Epidermal melanocyte (primary cell): ENCODE results near the gene CELF3.
"Not testable (repeated sequence)": the region's sequence is repeated elsewhere in the genome, so short reads cannot be mapped to it uniquely, and the experiment has no call there.

Experiments used
- DNase-seq: peaks from one replicate; pipeline ENCODE4 v3.0.0; 2011; ENCODE audit warnings: low spot score; ENCODE audit not compliant: insufficient read length

CELF3 gene

DNA sequence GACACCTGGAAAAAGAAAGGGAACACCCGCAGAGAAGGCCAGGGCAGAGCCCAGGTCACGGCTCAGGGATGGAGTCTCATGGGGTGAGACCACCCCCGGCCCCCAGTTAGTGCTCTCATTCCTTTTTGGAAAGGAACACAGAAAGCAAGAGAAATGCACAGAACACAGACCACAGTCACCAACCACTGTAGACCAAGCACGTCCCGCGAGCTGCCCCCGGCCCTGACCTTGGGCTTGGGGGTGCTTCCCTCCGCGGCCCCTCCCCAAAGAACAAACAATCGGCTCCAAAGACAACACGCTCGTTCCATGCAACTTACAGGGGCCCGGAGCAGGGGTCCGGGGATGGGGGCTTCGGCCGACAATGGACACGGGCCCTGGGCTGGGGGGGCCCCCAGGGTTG lies 12.8 kb downstream of the CELF3 start:
- DNase-seq, result no peak

DNA sequence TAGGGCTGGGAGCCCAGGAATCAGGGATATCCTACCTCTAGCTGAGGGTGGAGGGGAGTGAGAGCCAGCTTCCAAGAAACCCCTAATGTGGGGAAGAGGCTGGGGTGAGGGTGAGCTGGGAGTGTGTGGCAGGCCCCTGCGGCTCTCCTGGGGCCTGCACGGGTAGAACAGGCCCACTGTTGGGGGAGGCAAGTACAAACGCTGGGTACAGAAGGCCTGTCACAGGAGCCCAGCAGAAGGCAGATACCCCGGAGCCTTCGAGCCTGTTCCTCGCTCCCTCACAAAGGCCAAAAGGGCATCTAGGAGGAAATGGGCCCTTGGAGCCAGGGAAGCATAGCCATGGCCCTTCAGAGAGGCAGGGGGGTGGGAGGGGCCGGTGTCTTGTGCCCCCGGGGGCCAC lies 13.7 kb downstream of the CELF3 start:
- DNase-seq, result no peak

DNA sequence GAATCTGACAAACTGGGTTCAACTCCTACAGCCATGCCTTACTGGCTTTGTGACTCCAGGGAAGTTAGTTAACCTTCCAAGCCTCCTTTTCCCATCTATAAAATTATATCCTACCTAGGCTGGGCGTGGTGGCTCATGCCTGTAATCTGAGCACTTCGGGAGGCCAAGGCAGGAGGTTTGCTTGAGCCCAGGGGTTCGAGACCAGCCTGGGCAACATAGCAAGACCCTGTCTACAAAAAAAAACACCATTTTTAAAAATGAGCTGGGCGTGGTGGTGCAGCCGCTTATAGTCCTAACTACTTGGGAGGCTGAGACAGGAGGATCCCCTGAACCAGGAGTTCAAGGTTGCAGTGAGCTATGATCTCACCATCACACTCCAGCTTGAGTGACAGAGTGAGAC lies 15.1 kb downstream of the CELF3 start:
- DNase-seq, result no peak

DNA sequence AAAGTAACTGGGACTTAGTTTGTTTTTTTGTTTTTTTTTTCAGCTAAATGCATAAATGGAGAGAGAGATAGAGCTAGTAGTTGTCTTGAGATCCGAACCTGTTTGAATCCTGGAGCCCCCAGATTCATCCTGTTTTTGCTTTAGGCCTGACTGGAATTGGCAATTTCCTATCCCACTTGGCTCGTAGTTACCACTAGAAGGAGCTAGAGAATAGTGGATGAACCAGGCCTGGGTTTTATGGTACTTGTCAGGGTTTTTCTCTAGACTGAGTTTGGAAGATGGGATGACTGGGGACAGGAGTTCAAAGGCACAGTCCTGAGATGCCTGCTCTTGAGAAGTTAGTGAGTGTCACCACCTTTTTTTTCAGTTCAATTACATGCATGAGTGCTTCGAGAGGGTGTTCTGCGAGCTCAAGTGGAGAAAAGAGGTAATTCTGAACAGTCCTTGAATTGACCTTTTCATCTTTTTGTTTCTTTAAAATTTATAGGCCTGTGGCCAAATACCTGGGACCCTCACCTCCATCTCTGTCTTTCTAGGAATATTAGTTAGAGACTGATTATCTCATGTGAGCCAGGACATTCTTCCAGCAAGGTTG lies 23.4 kb downstream of the CELF3 start:
- peak; percentile 49 for DNase-seq

DNA sequence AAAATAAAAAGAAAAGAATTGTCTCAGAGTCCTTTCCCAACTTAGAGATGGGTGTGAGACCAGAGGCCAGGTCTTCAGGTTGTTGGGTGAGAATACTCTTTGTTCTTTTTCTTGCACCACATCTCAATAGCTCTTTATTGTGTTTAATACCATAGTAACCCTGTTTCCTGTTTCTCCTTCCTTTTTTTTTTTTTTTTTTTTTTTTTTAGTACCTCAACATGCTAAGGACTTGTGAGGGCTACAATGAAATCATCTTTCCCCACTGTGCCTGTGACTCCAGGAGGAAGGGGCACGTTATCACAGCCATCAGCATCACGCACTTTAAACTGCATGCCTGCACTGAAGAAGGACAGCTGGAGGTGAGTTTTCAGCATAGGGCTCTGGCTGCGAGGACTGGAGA lies 24.4 kb downstream of the CELF3 start:
- DNase-seq, result no peak

DNA sequence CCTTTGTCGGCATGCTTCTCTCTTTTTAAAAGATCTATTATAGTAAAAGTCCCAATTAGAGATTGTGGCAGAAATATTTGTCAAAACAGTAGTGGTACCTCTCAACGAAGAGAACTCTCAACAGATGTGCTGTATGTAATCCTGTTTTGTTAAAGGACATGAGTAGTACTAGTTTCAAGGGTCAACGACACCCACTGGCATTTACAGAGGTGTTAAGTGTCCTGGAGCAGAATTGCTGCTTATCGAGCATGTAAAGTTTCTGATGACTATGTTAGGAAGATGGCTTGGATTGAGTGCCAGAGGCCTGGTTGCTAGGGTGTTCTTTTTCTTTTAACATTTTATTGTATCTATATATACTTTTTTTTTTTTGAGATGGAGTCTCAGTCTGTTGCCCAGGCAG lies 27.1 kb downstream of the CELF3 start:
- no peak for DNase-seq

DNA sequence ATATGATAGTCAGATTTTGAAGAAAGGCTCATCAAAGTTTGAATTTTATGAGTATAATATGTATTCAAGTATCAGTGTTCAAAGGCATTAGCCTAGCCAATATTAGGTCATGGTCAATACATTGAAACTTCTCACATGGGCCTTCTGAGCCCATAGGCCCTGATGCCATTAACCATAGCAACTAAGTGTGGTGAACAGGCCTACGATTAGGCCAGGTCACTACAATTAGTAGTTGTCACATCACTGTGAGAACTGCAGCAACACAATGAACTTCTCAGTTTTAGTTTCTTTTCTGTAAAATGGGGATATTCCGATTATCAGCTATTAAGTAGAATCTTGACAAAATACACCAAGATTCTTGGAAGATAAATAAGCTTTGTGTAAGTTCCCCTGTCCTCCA lies 30.0 kb downstream of the CELF3 start:
- DNase-seq, result no peak

DNA sequence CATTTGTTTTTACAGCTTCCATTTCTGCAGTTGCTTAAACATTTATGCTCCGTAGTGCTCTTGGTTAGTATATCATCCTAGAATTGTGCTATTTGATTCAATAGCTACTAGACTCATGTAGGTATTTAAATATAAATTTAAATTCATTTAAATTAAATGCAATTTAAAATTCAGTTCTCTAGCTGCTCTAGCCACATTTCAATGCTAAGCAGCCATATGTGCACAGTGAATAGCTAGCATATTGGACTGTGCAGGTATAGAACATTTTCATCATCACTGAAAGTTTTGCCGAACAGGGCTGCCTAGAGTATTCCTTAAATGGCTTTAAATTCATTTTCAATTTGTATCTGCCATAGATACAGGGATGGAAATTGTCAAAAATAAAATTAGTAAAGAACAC lies 32.5 kb downstream of the CELF3 start:
- no peak for DNase-seq

DNA sequence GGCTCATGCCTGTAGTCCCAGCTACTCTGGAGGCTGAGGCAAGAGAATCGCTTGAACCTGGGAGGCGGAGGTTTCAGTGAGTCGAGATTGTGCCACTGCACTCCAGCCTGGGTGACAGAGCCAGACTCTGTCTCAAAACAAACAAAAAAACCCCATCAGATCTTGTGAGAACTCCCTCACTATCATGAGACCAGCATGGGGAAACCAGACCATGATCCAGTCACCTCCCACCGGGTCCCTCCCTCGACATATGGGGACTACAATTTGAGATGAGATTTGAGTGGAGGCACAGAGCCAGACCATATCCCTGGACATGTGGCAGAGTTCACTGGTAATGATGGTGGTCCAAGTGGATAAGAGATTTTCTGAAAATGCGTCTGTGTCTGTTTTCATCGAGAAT lies 33.7 kb downstream of the CELF3 start:
- not testable (repeated sequence) for DNase-seq

DNA sequence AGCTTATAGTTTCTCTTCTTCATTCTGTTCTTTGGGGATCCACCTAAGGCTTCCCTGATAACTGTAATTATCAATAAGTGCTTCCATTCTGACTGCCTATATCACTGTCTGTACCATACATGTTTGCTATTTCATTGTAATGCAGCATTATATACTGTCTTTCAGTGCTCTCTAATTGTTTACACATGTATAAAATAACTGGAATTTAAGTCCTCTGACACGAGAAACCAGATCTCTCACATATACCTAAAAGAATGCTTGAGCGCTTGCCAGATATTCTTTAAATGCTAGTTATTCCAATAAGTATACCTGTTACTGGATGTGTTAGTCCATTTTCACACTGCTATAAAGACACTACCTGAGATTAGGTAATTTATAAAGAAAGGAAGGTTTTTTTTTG lies 34.7 kb downstream of the CELF3 start:
- DNase-seq, result no peak

DNA sequence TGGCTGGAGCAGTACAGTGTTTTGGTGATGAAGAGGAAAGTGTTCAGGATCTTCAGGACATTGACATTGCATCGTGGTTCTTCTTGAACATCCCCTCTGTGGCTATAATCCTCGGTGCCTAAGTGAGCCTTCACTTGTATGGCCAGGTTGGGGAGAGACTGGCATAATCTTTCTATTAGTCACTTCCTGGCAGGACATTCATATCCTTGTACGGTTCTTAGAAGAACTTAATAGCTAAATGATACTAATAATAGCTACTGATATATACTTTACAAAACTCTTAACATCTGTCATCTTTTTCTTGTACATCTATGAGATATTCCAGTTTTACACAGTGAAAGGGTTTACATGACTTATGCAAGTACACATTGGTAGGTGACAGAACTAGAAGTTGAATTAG lies 35.8 kb downstream of the CELF3 start:
- peak; percentile 45 for DNase-seq

DNA sequence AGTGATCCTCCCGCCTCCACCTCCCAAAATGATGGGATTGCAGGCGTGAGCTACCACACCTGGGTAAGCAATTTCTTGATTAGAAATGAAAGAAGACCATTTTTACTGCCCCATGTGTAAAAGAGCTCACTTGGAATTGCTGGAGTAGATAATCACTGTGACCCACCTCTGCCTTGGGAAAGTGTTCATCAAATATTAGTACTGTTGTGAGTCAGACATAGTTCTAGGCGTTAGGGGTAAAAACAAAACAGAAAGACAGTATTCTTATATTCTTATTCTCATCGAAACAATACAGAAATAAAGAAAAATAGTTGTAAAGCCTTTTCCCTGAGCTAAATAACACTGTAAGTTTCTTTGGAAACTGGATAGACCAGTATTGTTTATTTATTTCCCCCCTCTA lies 36.2 kb downstream of the CELF3 start:
- no peak for DNase-seq

DNA sequence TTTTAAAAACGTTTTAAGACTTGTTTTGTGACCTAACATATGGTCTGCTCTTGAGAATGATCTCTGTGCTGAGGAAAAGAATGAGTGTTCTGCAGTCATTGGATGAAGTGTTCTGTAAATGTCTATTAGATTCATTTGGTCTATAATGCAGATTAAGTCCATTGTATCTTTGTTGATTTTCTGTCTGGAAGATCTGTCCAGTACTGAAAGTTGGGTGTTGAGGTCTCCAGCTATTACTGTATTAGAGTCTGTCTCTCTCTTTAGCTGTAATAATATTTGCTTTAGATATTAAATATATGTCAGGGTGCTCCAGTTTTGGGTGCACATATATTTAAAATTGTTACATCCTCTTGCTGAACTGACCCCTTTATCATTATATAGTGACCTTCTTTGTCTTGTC lies 43.2 kb downstream of the CELF3 start:
- no peak for DNase-seq

DNA sequence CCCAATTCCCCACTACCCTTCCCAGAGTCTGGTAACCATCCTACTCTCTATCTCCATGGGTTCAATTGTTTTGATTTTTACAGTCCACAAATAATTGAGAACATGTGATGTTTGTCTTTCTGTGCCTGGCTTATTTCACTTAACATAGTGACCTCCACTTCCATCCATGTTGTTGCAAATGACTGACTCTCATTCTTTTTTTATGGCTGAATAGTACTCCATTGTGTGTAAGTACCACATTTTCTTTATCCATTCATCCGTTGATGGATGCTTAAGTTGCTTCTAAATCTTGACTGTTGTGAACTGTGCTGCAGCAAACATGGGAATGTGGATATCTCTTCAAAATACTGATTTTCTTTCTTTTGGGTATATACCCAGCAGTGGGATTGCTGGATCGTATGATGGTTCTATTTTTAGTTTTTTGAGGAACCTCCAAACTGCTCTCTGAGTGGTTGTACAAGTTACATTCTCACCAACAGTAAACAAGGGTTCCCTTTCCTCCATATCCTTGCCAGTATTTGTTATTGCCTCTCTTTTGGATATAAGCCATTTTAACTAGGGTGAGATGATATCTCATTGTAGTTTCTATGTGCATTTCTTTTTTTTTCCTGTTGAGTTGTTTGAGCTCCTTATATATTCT lies 46.4 kb downstream of the CELF3 start:
- not testable (repeated sequence) for DNase-seq

DNA sequence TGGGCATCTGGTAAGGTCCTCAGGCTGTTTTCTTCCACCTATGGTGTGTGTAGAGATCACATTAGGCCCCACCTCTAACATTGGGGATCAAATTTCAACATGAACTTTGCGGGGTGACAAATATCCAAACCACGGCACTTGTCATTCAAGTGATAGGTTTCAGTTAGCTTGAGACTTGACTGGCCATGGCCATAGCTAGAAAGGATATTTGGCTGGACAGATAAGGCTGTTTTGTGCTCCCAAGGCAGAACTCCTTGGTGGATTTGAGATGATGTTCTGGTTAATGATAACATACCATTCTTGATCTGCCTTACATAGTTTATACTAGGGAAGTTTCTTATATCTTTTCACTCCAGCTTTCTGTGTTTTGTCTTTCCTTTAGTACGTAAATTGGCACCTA lies 48.5 kb downstream of the CELF3 start:
- DNase-seq, result no peak

DNA sequence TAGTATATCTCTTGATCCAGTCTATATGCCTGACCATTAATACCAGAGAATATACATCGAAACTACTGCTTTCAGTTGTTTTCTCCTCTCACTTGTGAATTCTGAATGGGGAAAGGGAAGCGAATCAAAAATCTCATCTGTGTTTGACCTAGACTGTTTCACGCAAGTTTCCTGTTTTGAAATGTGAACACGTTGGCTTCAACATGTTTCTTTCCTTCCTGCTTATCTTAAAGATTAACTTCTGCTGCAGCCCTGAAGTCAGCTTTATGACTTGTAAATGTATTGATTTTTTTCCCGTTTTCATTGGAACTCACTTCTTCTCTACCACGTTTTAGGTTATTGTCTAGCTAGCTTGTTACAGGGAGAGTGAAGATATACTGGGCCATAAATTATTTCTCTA lies 54.9 kb downstream of the CELF3 start:
- DNase-seq, result no peak

DNA sequence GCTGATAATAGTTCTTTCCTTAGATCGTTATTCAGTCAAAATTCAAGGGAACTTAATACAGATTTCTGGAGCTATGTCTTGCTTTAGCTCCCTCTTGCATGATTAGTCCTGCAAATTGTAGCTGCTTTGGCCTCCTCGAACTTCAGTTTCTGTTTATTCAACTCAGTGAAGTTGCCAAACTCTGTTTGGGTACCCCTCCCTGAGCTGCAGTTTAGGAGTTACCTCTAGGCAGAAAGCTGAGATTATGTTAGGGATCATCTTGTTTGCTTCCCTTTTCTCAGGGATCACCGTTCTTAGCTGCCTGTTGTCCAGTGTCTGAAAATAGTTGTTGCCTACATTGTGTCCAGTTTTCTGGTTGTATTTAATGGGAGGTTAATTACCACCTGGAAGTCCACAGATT lies 61.2 kb downstream of the CELF3 start:
- no peak for DNase-seq

DNA sequence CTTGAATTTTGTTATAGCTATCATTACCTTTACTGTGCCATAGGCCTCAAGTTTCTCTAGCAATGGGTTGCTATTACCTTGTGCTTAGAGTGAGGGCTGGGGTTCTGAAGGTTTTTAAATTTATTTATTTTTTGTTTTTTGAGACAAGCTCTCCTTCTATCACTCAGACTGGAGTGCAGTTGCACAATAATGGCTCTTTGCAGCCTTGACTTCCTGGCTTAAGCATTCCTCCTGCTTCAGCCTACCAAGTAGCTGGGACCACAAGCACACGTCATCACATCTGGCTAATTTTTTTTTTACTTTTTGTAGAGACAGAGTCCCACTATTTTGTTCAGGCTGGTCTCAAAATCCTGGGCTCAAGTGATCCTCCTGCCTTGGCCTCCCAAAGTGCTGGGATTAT lies 63.2 kb downstream of the CELF3 start:
- DNase-seq, result no peak
